ENCODE data around the gene PRKCB.
A peak's percentile ranks its signal among the peaks of the same experiment; 100 is the strongest.

The PRKCB gene

DNA sequence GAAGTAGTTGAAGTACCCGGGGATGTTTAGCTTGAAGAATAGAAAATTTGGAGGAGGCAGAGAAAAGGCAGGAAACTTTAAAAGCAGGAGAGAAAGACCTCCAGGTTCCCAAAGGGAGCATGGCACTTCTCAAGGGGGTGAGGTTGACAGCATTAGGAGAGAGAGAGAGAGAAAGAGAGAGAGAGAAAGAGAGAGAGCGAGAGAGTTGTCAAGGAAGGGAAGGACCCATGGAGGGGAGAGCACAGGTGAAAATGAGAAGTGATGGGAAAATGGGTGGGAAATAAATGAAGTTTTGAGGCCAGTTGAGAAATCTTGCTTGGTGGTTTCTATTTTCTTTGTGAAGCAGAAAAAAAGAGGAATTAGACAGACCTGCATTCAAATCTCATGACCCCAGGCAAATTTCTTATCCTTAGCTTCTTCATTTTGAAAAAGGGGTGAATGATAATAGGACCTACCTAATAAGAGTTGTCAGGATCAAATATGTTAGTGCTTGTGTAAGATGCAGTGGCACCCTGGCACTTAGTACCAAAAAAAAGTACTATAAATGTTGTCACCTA lies 24.0 kb downstream of the PRKCB start:
- no peak overlapping the region for H3K27ac ChIP-seq
- H3K36me3 ChIP-seq (ENCODE audit: insufficient read depth): no peaks in the 10 kb centered on the region
- no peak overlapping the region for H2AFZ ChIP-seq (ENCODE audit: low read depth)
- no peak overlapping the region for H3K9ac ChIP-seq
- H4K20me1 ChIP-seq (ENCODE audit: insufficient read depth): no peaks in the 10 kb centered on the region
- H3K27me3 ChIP-seq (ENCODE audit: insufficient read depth, low read depth): no peaks in the 10 kb centered on the region
- peaks cover 19% of the 10 kb centered on the region for H3K4me1 ChIP-seq (ENCODE audit: low read depth, poor library complexity, severe bottlenecking)
- no peak for TF ChIP-seq CTCF (conservative IDR thresholded peaks at IDR 0.05; ENCODE audit: low read depth, low read length)
- H3K79me2 ChIP-seq (ENCODE audit: insufficient read depth, low read depth): no peaks in the 10 kb centered on the region
- no peak overlapping the region for H3K4me3 ChIP-seq (IDR thresholded peaks at IDR 0.05; ENCODE audit: insufficient read depth, low read depth, low read length)
- H3K4me2 ChIP-seq: no peak overlapping the region

- Histone ChIP-seq H3K36me3 (ENCODE audit: insufficient read depth) (no peaks in the 10 kb centered on the region), H3K4me1 (ENCODE audit: low read depth, poor library complexity, severe bottlenecking) (peaks cover 19% of the 10 kb centered on the region), H3K4me2 (no peak overlapping the region), H4K20me1 (ENCODE audit: insufficient read depth) (no peaks in the 10 kb centered on the region), H2AFZ (ENCODE audit: low read depth) (no peak overlapping the region), H3K4me3 (IDR thresholded peaks at IDR 0.05; ENCODE audit: insufficient read depth, low read depth, low read length) (no peak overlapping the region), H3K27ac (no peak overlapping the region), H3K27me3 (ENCODE audit: insufficient read depth, low read depth) (no peaks in the 10 kb centered on the region), H3K79me2 (ENCODE audit: insufficient read depth, low read depth) (no peaks in the 10 kb centered on the region), H3K9ac (no peak overlapping the region)
- TF ChIP-seq CTCF (conservative IDR thresholded peaks at IDR 0.05; ENCODE audit: low read depth, low read length): no peak
Observed at GRCh38 chr16:23861874-23862273, 26.1 kb downstream of the PRKCB start.

DNA sequence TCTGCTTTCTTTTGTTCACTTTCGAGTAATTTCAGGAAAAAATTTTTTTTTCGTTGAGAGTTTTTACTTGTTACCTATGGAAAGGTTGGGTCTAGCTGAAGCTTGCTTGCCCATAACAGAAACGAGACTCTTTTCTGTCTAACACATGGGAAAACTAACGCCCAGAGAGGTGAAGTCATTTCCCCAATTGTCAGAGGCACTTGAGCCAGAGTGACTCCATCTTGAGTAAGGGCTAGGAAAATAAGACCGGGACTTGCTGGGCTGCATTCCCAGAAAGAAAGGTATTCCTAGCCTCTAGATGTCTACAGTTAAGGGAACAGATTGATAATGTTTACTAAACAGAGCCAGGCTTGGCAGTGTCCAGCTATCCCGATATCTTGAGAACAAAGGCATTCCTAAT lies 26.8 kb downstream of the PRKCB start:
- Histone ChIP-seq H3K4me3 (IDR thresholded peaks at IDR 0.05; ENCODE audit: insufficient read depth, low read depth, low read length) (no peak overlapping the region), H3K79me2 (ENCODE audit: insufficient read depth, low read depth) (no peaks in the 10 kb centered on the region), H3K36me3 (ENCODE audit: insufficient read depth) (no peaks in the 10 kb centered on the region), H3K27ac (no peak overlapping the region), H2AFZ (ENCODE audit: low read depth) (no peak overlapping the region), H4K20me1 (ENCODE audit: insufficient read depth) (no peaks in the 10 kb centered on the region), H3K4me2 (peak overlapping the region; percentile 1; the same call in 1 of the 2 replicates), H3K27me3 (ENCODE audit: insufficient read depth, low read depth) (no peaks in the 10 kb centered on the region), H3K9ac (no peak overlapping the region), H3K4me1 (ENCODE audit: low read depth, poor library complexity, severe bottlenecking) (peaks cover 19% of the 10 kb centered on the region)
- no peak for TF ChIP-seq CTCF (conservative IDR thresholded peaks at IDR 0.05; ENCODE audit: low read depth, low read length)

DNA sequence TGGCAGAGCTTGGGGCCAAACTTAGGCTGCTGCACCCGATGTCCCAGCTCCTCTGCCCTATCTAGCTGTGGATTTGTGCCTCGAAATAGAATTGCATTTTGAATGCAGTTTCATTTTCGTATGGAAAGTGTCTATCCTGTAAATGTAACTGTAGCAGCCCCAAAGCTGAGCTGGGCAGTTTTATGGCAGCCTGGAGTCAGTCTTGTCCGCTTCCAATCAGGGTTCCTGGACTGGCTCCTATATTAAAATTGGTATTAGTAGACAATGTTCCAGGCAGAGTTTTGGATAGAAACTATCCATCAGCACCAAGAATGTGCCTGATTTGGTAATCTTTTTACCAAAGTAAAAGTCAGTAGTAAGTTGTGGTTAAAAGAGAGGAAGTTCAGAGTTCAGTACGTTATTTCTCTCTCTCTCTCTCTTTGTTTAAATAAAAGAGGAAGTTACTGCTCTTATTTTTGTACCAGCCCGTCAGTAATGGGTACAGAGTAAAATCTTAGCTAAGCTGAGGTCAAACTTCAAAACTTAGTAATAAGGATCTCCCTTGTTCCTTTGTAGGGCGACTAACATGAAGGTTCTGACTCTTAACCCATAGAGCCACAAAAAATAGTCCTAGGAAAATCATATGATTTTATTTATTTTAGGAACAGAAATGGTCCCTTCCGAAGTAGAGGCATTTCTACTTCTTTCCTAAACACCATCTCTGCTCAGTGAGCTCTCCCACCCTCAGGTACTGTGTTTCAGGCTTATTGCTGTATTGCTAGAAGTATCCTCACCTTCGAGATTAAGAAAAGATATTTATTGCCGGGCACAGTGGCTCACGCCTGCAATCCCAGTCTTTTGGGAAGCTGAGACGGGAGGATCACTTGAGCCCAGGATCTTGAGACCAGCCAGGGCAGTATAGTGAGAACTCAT lies 28.0 kb downstream of the PRKCB start:
- Histone ChIP-seq H3K27ac (peak overlapping the region; percentile 47), H3K4me2 (peak overlapping the region; percentile 83), H3K79me2 (ENCODE audit: insufficient read depth, low read depth) (no peaks in the 10 kb centered on the region), H2AFZ (ENCODE audit: low read depth) (peak overlapping the region; percentile 66), H3K4me1 (ENCODE audit: low read depth, poor library complexity, severe bottlenecking) (peaks cover 19% of the 10 kb centered on the region), H3K36me3 (ENCODE audit: insufficient read depth) (no peaks in the 10 kb centered on the region), H3K9ac (peak overlapping the region; percentile 20; the same call in 1 of the 2 replicates), H3K4me3 (IDR thresholded peaks at IDR 0.05; ENCODE audit: insufficient read depth, low read depth, low read length) (no peak overlapping the region), H4K20me1 (ENCODE audit: insufficient read depth) (no peaks in the 10 kb centered on the region), H3K27me3 (ENCODE audit: insufficient read depth, low read depth) (no peaks in the 10 kb centered on the region)
- TF ChIP-seq CTCF (conservative IDR thresholded peaks at IDR 0.05; ENCODE audit: low read depth, low read length): no peak
